IMR-90 (cell line): ENCODE data around the gene ANO1. TPM values are rescaled to one million over a fixed set of nuclear protein-coding genes. Genes with fewer than 3 reads are reported as not detected.

Source experiments
- ATAC-seq: fragments of 200-7000 bp; cut with Tn5 transposase; 2 replicates; pipeline ENCODE4 v1.9.1; 2020; ENCODE audit warnings: low read depth, mild to moderate bottlenecking, moderate library complexity
- BruUV-seq: library from RNA; stranded (reverse); fragments of 400-500 nt; replicated peaks from 2 replicates; lab custom pipeline; 2021; lab: Mats Ljungman, UMichigan
- CTCF ChIA-PET: fragments of 300-600 bp; formaldehyde crosslinking; extraction: SDS; loops from one replicate; lab custom pipeline; 2021; ENCODE audit warnings: antibody characterized with exemption; lab: Yijun Ruan, JAX
- POLR2A ChIA-PET: fragments of 300-600 bp; sonication (Branson Sonifier 250); formaldehyde crosslinking; loops from one replicate; lab custom pipeline; 2022; ENCODE audit warnings: antibody characterized with exemption; ENCODE audit not compliant: unreplicated experiment; lab: Charles Lee
- DNase-seq: peaks from one replicate; pipeline ENCODE4 v3.0.0; 2013
- H2AFZ ChIP-seq: replicated peaks from 2 replicates; pipeline ENCODE3; 2013; ENCODE audit warnings: low read length, mild to moderate bottlenecking; ENCODE audit not compliant: poor library complexity
- H2AK5ac ChIP-seq: 2 replicates; pipeline ENCODE4 v1.6.1; 2013; ENCODE audit warnings: low read depth, low read length, inconsistent platforms
- H2AK9ac ChIP-seq: replicated peaks from 2 replicates; pipeline ENCODE3; 2013; ENCODE audit warnings: mild to moderate bottlenecking, low read depth, low read length, moderate library complexity; ENCODE audit not compliant: poor library complexity
- H2BK120ac ChIP-seq: 2 replicates; pipeline ENCODE4 v1.6.1; 2013; ENCODE audit warnings: low read depth, low read length, inconsistent platforms
- H2BK15ac ChIP-seq: 3 replicates; pipeline ENCODE4 v1.6.1; 2013; ENCODE audit warnings: low read depth, low read length, inconsistent platforms
- H2BK20ac ChIP-seq: 2 replicates; pipeline ENCODE4 v1.6.1; 2013; ENCODE audit warnings: low read depth, mild to moderate bottlenecking, inconsistent platforms, low read length, moderate library complexity
- H2BK5ac ChIP-seq: 2 replicates; pipeline ENCODE4 v1.6.1; 2013; ENCODE audit warnings: mild to moderate bottlenecking, low read depth, low read length, inconsistent platforms; ENCODE audit not compliant: poor library complexity, severe bottlenecking
- H3K14ac ChIP-seq: replicated peaks from 2 replicates; pipeline ENCODE4 v1.6.1; 2013; ENCODE audit warnings: low read depth, low read length, inconsistent platforms
- H3K18ac ChIP-seq: 2 replicates; pipeline ENCODE4 v1.6.1; 2013; ENCODE audit warnings: low read depth, low read length, control low read depth
- H3K23ac ChIP-seq: 2 replicates; pipeline ENCODE4 v1.6.1; 2013; ENCODE audit warnings: low read depth, low read length, inconsistent platforms
- H3K27ac ChIP-seq: 2 replicates; pipeline ENCODE4 v1.5.1; 2013; ENCODE audit warnings: mild to moderate bottlenecking, control low read depth, low read length; ENCODE audit not compliant: insufficient read depth
- H3K27me3 ChIP-seq: 2 replicates; pipeline ENCODE4 v1.6.1; 2013; ENCODE audit warnings: low read length; ENCODE audit not compliant: control insufficient read depth, insufficient read depth
- H3K36me3 ChIP-seq: 2 replicates; pipeline ENCODE4 v1.6.1; 2013; ENCODE audit warnings: low read length, mixed read lengths; ENCODE audit not compliant: control insufficient read depth, insufficient read depth
- H3K4ac ChIP-seq: 2 replicates; pipeline ENCODE4 v1.6.1; 2013; ENCODE audit warnings: low read depth, low read length, inconsistent platforms
- H3K4me1 ChIP-seq: 2 replicates; pipeline ENCODE4 v1.6.1; 2013; ENCODE audit warnings: low read length, mixed read lengths; ENCODE audit not compliant: control insufficient read depth, insufficient read depth
- H3K4me2 ChIP-seq: 2 replicates; pipeline ENCODE4 v1.6.1; 2013; ENCODE audit warnings: low read depth, mild to moderate bottlenecking, control low read depth, low read length, moderate library complexity
- H3K4me3 ChIP-seq: 2 replicates; pipeline ENCODE4 v1.5.1; 2013; ENCODE audit warnings: low read depth, mild to moderate bottlenecking, control low read depth, low read length, moderate library complexity; ENCODE audit not compliant: insufficient read depth
- H3K56ac ChIP-seq: 2 replicates; pipeline ENCODE4 v1.6.1; 2013; ENCODE audit warnings: low read length, inconsistent platforms; ENCODE audit not compliant: insufficient read depth; ENCODE audit errors: extremely low read depth
- H3K79me1 ChIP-seq, 2 experiments: 2 replicates each; pipeline ENCODE4 v1.6.1; 2013; ENCODE audit warnings: low read length in 2 of 2, inconsistent platforms in 1 of 2, low read depth in 1 of 2
- H3K9ac ChIP-seq: 2 replicates; pipeline ENCODE4 v1.6.1; 2013; ENCODE audit warnings: low read depth, low read length, control low read depth
- H3K9me1 ChIP-seq: 2 replicates; pipeline ENCODE4 v1.6.1; 2013; ENCODE audit warnings: low read length, inconsistent platforms; ENCODE audit not compliant: insufficient read depth
- H3K9me3 ChIP-seq: 2 replicates; pipeline ENCODE4 v1.6.1; 2013; ENCODE audit warnings: low read length; ENCODE audit not compliant: control insufficient read depth, insufficient read depth
- H4K20me1 ChIP-seq: 2 replicates; pipeline ENCODE4 v1.6.1; 2013; ENCODE audit warnings: low read length, inconsistent platforms; ENCODE audit not compliant: insufficient read depth
- H4K5ac ChIP-seq: 2 replicates; pipeline ENCODE4 v1.6.1; 2013; ENCODE audit warnings: mild to moderate bottlenecking, low read depth, low read length, control low read depth
- H4K8ac ChIP-seq, 2 experiments: 2 replicates each; pipeline ENCODE4 v1.6.1; 2013; ENCODE audit warnings: low read depth in 2 of 2, low read length in 2 of 2, control low read depth in 1 of 2, inconsistent platforms in 1 of 2
- H4K91ac ChIP-seq: 2 replicates; pipeline ENCODE4 v1.6.1; 2013; ENCODE audit warnings: low read depth, low read length, inconsistent platforms; ENCODE audit not compliant: insufficient read depth
- CHD1 ChIP-seq: IDR thresholded peaks from 2 replicates; pipeline ENCODE4 v1.6.1; 2012; ENCODE audit warnings: low read depth, low read length, improper control_type of control experiment
- CTCF ChIP-seq: conservative IDR thresholded peaks from 2 replicates; pipeline ENCODE4 v1.5.1; 2012; ENCODE audit warnings: mild to moderate bottlenecking, low read depth, low read length, improper control_type of control experiment
- ELK1 ChIP-seq: fragments of 150-350 bp; IDR thresholded peaks from 2 replicates; pipeline ENCODE4 v1.6.1; 2016; ENCODE audit warnings: low read depth, mild to moderate bottlenecking, low read length, moderate library complexity, borderline replicate concordance
- MAFK ChIP-seq: IDR thresholded peaks from 2 replicates; pipeline ENCODE4 v1.6.1; 2012; ENCODE audit warnings: low read depth, low read length, improper control_type of control experiment
- POLR2A ChIP-seq: IDR thresholded peaks from 2 replicates; pipeline ENCODE4 v1.6.1; 2012; ENCODE audit warnings: mild to moderate bottlenecking, low read depth, low read length
- RCOR1 ChIP-seq: IDR thresholded peaks from 2 replicates; pipeline ENCODE4 v1.6.1; 2012; ENCODE audit warnings: mild to moderate bottlenecking, low read length, improper control_type of control experiment; ENCODE audit not compliant: insufficient replicate concordance
- SMC3 ChIP-seq: fragments of 150-350 bp; IDR thresholded peaks from 2 replicates; pipeline ENCODE4 v1.6.1; 2016; ENCODE audit warnings: low read depth, mild to moderate bottlenecking, antibody characterized with exemption, low read length, moderate library complexity
- WGBS, 2 experiments: methylation state at CpG; one replicate each; pipeline versions ENCODE4 v1.1.5 to v1.1.7; 2013; ENCODE audit warnings: missing lambda C conversion rate in 2 of 2; ENCODE audit not compliant: insufficient read length in 1 of 2; ENCODE audit errors: extremely low coverage in 2 of 2; 5-methylcytosine and 5-hydroxymethylcytosine counted together
- dilution Hi-C: fragments of 300-500 bp; cut with HindIII; formaldehyde crosslinking; loops from one replicate; pipeline ENCODE4 v1.14.3; 2018; ENCODE audit warnings: low sequenced_read_pairs; ENCODE audit not compliant: unreplicated experiment
- in situ Hi-C: fragments of 300-500 bp; cut with MboI; formaldehyde crosslinking; loops from 3 replicates; pipeline ENCODE4 v1.14.3; 2019; ENCODE audit warnings: low sequenced_read_pairs, inconsistent platforms, mixed read lengths
- intact Hi-C: fragments of 100-400 bp; cut with micrococcal nuclease; formaldehyde crosslinking; loops from 2 replicates; pipeline ENCODE4 v1.10.0; 2022
- polyA plus RNA-seq, 3 experiments: library from polyadenylated mRNA; depleted of rRNA; stranded (reverse); fragments of >200 nt; gene quantifications; 2 replicates each; pipeline ENCODE4 v1.2.3, GENCODE V29; 2012; ENCODE audit warnings: low replicate concordance in 1 of 3
- total RNA-seq: library from RNA; depleted of rRNA; stranded (reverse); fragments of >200 nt; gene quantifications from 2 replicates; pipeline ENCODE4 v1.2.3, GENCODE V29; 2012

Gene ANO1
- total and polyA plus RNA-seq, 2 of the 4 experiments (the other 2 are of a cell fraction) = 4.1 to 10.7 TPM

DNA sequence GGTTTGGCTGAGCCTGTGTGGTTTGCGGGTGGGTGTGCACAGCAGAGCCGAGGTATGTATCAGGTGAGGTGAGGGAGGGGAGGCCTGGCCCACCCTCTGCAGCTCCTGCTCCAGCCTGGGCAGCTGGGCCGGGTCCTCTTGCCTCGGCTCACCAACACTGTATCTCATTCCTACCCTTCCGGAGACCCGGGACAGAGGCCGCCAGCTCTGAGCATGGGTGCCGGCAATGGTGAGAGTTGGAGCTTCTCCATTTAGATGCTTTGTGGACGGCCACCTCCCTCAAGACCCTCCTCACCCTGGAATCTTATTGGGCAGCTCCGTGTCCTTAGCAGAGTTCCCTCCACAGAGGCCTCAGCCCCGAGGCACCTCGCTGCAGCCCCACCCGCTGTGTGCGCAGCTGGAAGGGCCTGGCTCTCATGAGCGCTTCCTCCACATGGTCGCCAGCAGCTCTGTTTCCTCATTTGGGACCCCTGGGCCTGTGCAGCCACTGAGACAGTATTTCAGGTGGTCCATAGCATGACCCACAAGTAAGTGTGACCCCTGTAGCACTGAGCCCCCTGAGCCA, 55.7 kb downstream of the ANO1 start:
- POLR2A ChIA-PET = interaction anchor here (0.5 kb wide), 1 partner anchor 121 kb away, joined by 3 read pairs; no protein-coding TSS in a partner anchor
- H3K18ac ChIP-seq = no peak overlapping the region
- no peaks in the 10 kb centered on the region for H3K9me3 ChIP-seq
- 0 out of 4 replicates have a peak, but pooled peaks cover 0 to 3% of the 10 kb centered on the region in 2 experiments for H3K79me1 ChIP-seq
- intact Hi-C loops (no loop called here), in situ Hi-C loops (no loop called here), dilution Hi-C loops (no loop called here)
- H3K4ac ChIP-seq = no peak overlapping the region
- H2BK20ac ChIP-seq = no peak overlapping the region
- no peak overlapping the region for H2AK5ac ChIP-seq
- no peaks in the 10 kb centered on the region for H3K27me3 ChIP-seq
- CTCF ChIA-PET = no interaction called here
- no peak overlapping the region for H4K5ac ChIP-seq
- H3K9me1 ChIP-seq = peaks cover 5% of the 10 kb centered on the region; the same call in 1 of the 2 replicates
- H2BK120ac ChIP-seq = no peak overlapping the region
- DNase-seq = no peak
- no peak for ATAC-seq
- TF ChIP-seq RCOR1 (no peak), MAFK (no peak), CHD1 (no peak), ELK1 (no peak), POLR2A (no peak), CTCF (no peak), SMC3 (no peak)
- BruUV-seq = no TSS peak
- H3K23ac ChIP-seq = no peak overlapping the region
- no peak overlapping the region for H3K4me3 ChIP-seq
- H3K4me2 ChIP-seq = no peak overlapping the region
- no peak overlapping the region for H3K27ac ChIP-seq
- 79% methylated on average over 8 of the region's 16 CpGs; no CpG with 5 or more reads in 1 of the 2 experiments for WGBS, 2 experiments
- H4K8ac ChIP-seq = no peak overlapping the region
- no peak overlapping the region for H2AK9ac ChIP-seq
- H2BK5ac ChIP-seq = no peak overlapping the region
- H2AFZ ChIP-seq = no peak overlapping the region
- H4K91ac ChIP-seq = no peak overlapping the region
- H3K4me1 ChIP-seq = peaks cover 3% of the 10 kb centered on the region; the same call in 1 of the 2 replicates
- H2BK15ac ChIP-seq = no peak overlapping the region
- no peak overlapping the region for H3K56ac ChIP-seq
- peaks cover 12% of the 10 kb centered on the region; the same call in 1 of the 2 replicates for H3K36me3 ChIP-seq
- no peaks in the 10 kb centered on the region for H4K20me1 ChIP-seq
- H3K9ac ChIP-seq = no peak overlapping the region
- H3K14ac ChIP-seq = no peak overlapping the region
